B cell (primary cell): Measurements from ENCODE around the gene BRI3BP. TPM values are rescaled to one million over a fixed set of nuclear protein-coding genes. Genes with fewer than 3 reads are reported as not detected.

Source experiments
- ATAC-seq: fragments of 200-7000 bp; cut with Tn5 transposase; one replicate; pipeline ENCODE4 v1.10.0; 2021; ENCODE audit warnings: low read depth, mild to moderate bottlenecking, moderate number of reproducible peaks, moderate library complexity
- CTCF ChIA-PET: fragments of 350-600 bp; sonication (Branson Sonifier 250); formaldehyde crosslinking; loops from one replicate; lab custom pipeline; 2021; ENCODE audit warnings: antibody characterized with exemption, inconsistent platforms; lab: Charles Lee
- POLR2A ChIA-PET: fragments of 350-600 bp; sonication (Branson Sonifier 250); formaldehyde crosslinking; loops from one replicate; lab custom pipeline; 2021; ENCODE audit warnings: antibody characterized with exemption; lab: Charles Lee
- DNase-seq: peaks from one replicate; pipeline ENCODE4 v3.0.0; 2013
- H2AFZ ChIP-seq: 2 replicates; pipeline ENCODE4 v1.6.1; 2012; ENCODE audit warnings: mild to moderate bottlenecking, low read depth, low read length; ENCODE audit not compliant: insufficient read depth, poor library complexity, severe bottlenecking
- H3K27ac ChIP-seq, 2 donors: 1 replicate in 1 of 2; 2 replicates in 1 of 2; pipeline ENCODE4 v1.5.1; 2012 to 2013; ENCODE audit warnings: low read length in 2 of 2, mild to moderate bottlenecking in 2 of 2, moderate library complexity in 1 of 2
- H3K27me3 ChIP-seq, 4 experiments: fragments of 200-600 bp in 1 of 4; sonication (generic) in 1 of 4; replicated peaks in 1 of 4; 1 replicate in 2 of 4; 2 replicates in 2 of 4; pipeline versions ENCODE4 v1.6.1 to v1.7.0; 2013 to 2016; ENCODE audit warnings: low read length in 3 of 4, mild to moderate bottlenecking in 2 of 4, mixed read lengths in 1 of 4, moderate library complexity in 1 of 4; ENCODE audit not compliant: insufficient read depth in 4 of 4, control insufficient read depth in 3 of 4; ENCODE audit errors: control extremely low read depth in 1 of 4
- H3K36me3 ChIP-seq, 2 experiments: replicated peaks in 1 of 2; 1 replicate in 1 of 2; 2 replicates in 1 of 2; pipeline versions ENCODE4 v1.6.1 to v1.7.1; 2013; ENCODE audit warnings: low read length in 1 of 2; ENCODE audit not compliant: insufficient read depth in 2 of 2, control insufficient read depth in 1 of 2; ENCODE audit errors: control extremely low read depth in 1 of 2, extremely low read depth in 1 of 2
- H3K4me1 ChIP-seq, 2 donors: fragments of 200-600 bp in 1 of 2; sonication (generic) in 1 of 2; 1 replicate in 1 of 2; 2 replicates in 1 of 2; pipeline versions ENCODE4 v1.5.1 to v1.6.1; 2013 to 2017; ENCODE audit warnings: low read length in 2 of 2; ENCODE audit not compliant: control insufficient read depth in 2 of 2, insufficient read depth in 2 of 2
- H3K4me2 ChIP-seq: replicated peaks from 2 replicates; pipeline ENCODE3; 2012; ENCODE audit warnings: mild to moderate bottlenecking, low read depth, low read length; ENCODE audit not compliant: poor library complexity, severe bottlenecking
- H3K4me3 ChIP-seq, 5 experiments: fragments of 200-600 bp in 1 of 5; sonication (generic) in 1 of 5; 1 replicate in 3 of 5; 2 replicates in 2 of 5; pipeline versions ENCODE4 v1.5.1 to v1.7.0; 2011 to 2016; ENCODE audit warnings: low read length in 4 of 5, mild to moderate bottlenecking in 4 of 5, low read depth in 2 of 5, control low read depth in 1 of 5, moderate library complexity in 1 of 5; ENCODE audit not compliant: insufficient read depth in 1 of 5; ENCODE audit errors: control extremely low read depth in 1 of 5, extremely low read depth in 1 of 5
- H3K79me2 ChIP-seq: fragments of 200-600 bp; sonication (generic); one replicate; pipeline ENCODE4 v1.6.0; 2016; ENCODE audit warnings: low read length; ENCODE audit not compliant: control insufficient read depth, insufficient read depth
- H3K9ac ChIP-seq: fragments of 200-600 bp; sonication (generic); 2 replicates; pipeline ENCODE4 v1.6.1; 2017; ENCODE audit warnings: mild to moderate bottlenecking, low read length, moderate library complexity
- H3K9me3 ChIP-seq, 3 donors: one replicate each; pipeline versions ENCODE4 v1.6.1 to v1.7.1; 2013; ENCODE audit warnings: low read length in 2 of 3; ENCODE audit not compliant: control insufficient read depth in 2 of 3, insufficient read depth in 1 of 3; ENCODE audit errors: control extremely low read depth in 1 of 3
- H4K20me1 ChIP-seq: 2 replicates; pipeline ENCODE4 v1.6.0; 2012; ENCODE audit warnings: mild to moderate bottlenecking, low read length; ENCODE audit not compliant: insufficient read depth, control insufficient read depth, poor library complexity, severe bottlenecking
- H3K27ac Mint-ChIP-seq: one replicate; pipeline ENCODE4 v1.8.0; 2021; ENCODE audit warnings: mixed read lengths
- H3K27me3 Mint-ChIP-seq: one replicate; pipeline ENCODE4 v1.8.0; 2021; ENCODE audit warnings: mixed read lengths
- H3K4me1 Mint-ChIP-seq: one replicate; pipeline ENCODE4 v1.8.0; 2021; ENCODE audit warnings: mixed read lengths
- H3K4me3 Mint-ChIP-seq: one replicate; pipeline ENCODE4 v1.8.0; 2021; ENCODE audit warnings: mixed read lengths
- H3K9me3 Mint-ChIP-seq: one replicate; pipeline ENCODE4 v1.8.0; 2022; ENCODE audit warnings: mixed read lengths; ENCODE audit not compliant: insufficient read depth
- CTCF ChIP-seq: fragments of 200-600 bp; IDR thresholded peaks from one replicate; pipeline ENCODE4 v1.8.0; 2022; ENCODE audit warnings: antibody characterized with exemption, mild to moderate bottlenecking
- EZH2 ChIP-seq: IDR thresholded peaks from 2 replicates; pipeline ENCODE4 v1.6.1; 2012; ENCODE audit warnings: borderline replicate concordance, low read depth, mild to moderate bottlenecking, moderate library complexity, low read length; ENCODE audit not compliant: insufficient read depth, poor library complexity, severe bottlenecking
- WGBS: methylation state at CpG from one replicate; pipeline ENCODE4 v1.1.5; 2013; ENCODE audit warnings: missing lambda C conversion rate; ENCODE audit not compliant: insufficient coverage; 5-methylcytosine and 5-hydroxymethylcytosine counted together
- intact Hi-C: fragments of 100-400 bp; cut with micrococcal nuclease; formaldehyde crosslinking; loops from one replicate; pipeline ENCODE4 v1.10.0; 2022
- polyA plus RNA-seq: library from polyadenylated mRNA; depleted of rRNA; stranded (reverse); fragments of >200 nt; gene quantifications from 2 replicates; pipeline ENCODE4 v1.2.3, GENCODE V29; 2012
- total RNA-seq, 2 donors: library from RNA; stranded (reverse); fragments of 120-200 nt in 1 of 2; gene quantifications; 1 replicate in 1 of 2; 2 replicates in 1 of 2; pipeline versions ENCODE4 v1.2.3 to v1.2.4, GENCODE V29; 2013 to 2022

Gene BRI3BP
- total and polyA plus RNA-seq, 2 donors (not counting 1 experiment from before 2014, with no cell fraction given), result 5.2 to 14.3 TPM

- Histone ChIP-seq H3K4me3 (no peak overlapping the region), H2AFZ (no peak overlapping the region), H3K27me3 (no peaks in the 10 kb centered on the region), H3K79me2 (no peaks in the 10 kb centered on the region), H3K4me2 (no peak overlapping the region), H4K20me1 (no peaks in the 10 kb centered on the region), H3K9ac (no peak overlapping the region), H3K27ac (no peak overlapping the region), H3K36me3 (peaks cover 0 to 57% of the 10 kb centered on the region in 2 experiments), H3K9me3 (no peaks in the 10 kb centered on the region), H3K4me1 (no peaks in the 10 kb centered on the region)
- Mint-ChIP-seq H3K9me3 (no peaks in the 10 kb centered on the region), H3K27ac (no peak overlapping the region), H3K27me3 (no peaks in the 10 kb centered on the region), H3K4me3 (no peak overlapping the region), H3K4me1 (no peaks in the 10 kb centered on the region)
- ATAC-seq, result no peak
- WGBS, result 94% methylated on average over 22 of the region's 29 CpGs
- intact Hi-C loops, result no loop called here
- ChIA-PET CTCF (interaction anchor here (1.3 kb wide), 1 partner anchor 54 kb away, joined by 5 read pairs; no protein-coding TSS in a partner anchor), POLR2A (no interaction called here)
- TF ChIP-seq EZH2 (no peak), CTCF (no peak)
- DNase-seq, result no peak
Observed at GRCh38 chr12:124961055-124961454, 32.4 kb upstream of the BRI3BP start.

DNA sequence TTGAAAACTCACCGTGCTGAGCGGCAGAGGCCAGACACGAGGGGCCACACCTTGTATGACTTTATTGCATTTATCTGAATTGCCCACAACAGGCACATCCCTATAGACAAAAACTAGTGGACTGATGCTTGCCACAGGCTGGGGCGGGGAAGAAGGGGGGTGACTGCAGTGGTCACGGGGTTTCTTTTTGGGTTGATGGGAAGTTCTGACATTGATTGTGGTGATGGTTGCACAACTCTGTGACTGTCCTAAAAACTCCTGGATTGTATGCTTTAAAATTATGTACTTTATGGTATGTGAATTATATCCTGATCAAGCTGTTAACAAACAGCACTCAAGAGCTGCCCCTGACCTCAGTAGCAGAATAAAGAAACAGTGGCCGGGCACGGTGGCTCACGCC lies 30.2 kb upstream of the BRI3BP start:
- POLR2A ChIA-PET, result no interaction called here
- Histone ChIP-seq H3K4me2 (no peak overlapping the region), H4K20me1 (no peaks in the 10 kb centered on the region), H3K9ac (no peak overlapping the region), H2AFZ (no peak overlapping the region), H3K4me1 (no peaks in the 10 kb centered on the region), H3K27me3 (no peaks in the 10 kb centered on the region), H3K9me3 (no peaks in the 10 kb centered on the region), H3K79me2 (no peaks in the 10 kb centered on the region), H3K4me3 (no peak overlapping the region), H3K27ac (no peak overlapping the region), H3K36me3 (peaks cover 0 to 56% of the 10 kb centered on the region in 2 experiments)
- intact Hi-C loops, result no loop called here
- CTCF ChIA-PET, result interaction anchor here (0.6 to 0.8 kb wide), 2 partner anchors 11 to 1208 kb away, joined by 3 read pairs; no protein-coding TSS in a partner anchor
- Mint-ChIP-seq H3K27me3 (no peaks in the 10 kb centered on the region), H3K27ac (no peak overlapping the region), H3K4me1 (no peaks in the 10 kb centered on the region), H3K4me3 (no peak overlapping the region), H3K9me3 (no peaks in the 10 kb centered on the region)
- no peak for TF ChIP-seq CTCF
- no peak for TF ChIP-seq EZH2
- DNase-seq (no peak), ATAC-seq (no peak)
- 100% methylated on average over 3 of the region's 8 CpGs for WGBS
